SK-N-SH (cell line): ENCODE results near the gene TGM2. TPM values are rescaled to one million over a fixed set of nuclear protein-coding genes. Genes with fewer than 3 reads are reported as not detected.

Source experiments
- CTCF ChIA-PET: fragments of 300-600, 350-600 bp; formaldehyde crosslinking; extraction: SDS; loops from one replicate; lab custom pipeline; 2021; lab: Yijun Ruan, JAX
- POLR2A ChIA-PET: fragments of 350-600 bp; sonication (Branson Sonifier 250); formaldehyde crosslinking; extraction: SDS; loops from one replicate; lab custom pipeline; 2020; ENCODE audit warnings: antibody characterized with exemption, inconsistent platforms; lab: Yijun Ruan, JAX
- DNase-seq: peaks from one replicate; pipeline ENCODE4 v3.0.0; 2012
- H2AFZ ChIP-seq: fragments of 200-600 bp; sonication (generic); 2 replicates; pipeline ENCODE4 v1.8.1; 2016; ENCODE audit warnings: antibody characterized with exemption, mild to moderate bottlenecking, low read depth
- H3F3A ChIP-seq: fragments of 200-600 bp; sonication (generic); replicated peaks from 2 replicates; pipeline ENCODE3; 2016; ENCODE audit warnings: antibody characterized with exemption, mild to moderate bottlenecking; ENCODE audit not compliant: insufficient read depth
- H3K27ac ChIP-seq, 2 experiments: fragments of 200-500 bp in 1 of 2; fragments of 200-600 bp in 1 of 2; sonication (Bioruptor generic) in 1 of 2; sonication (generic), shearing (Covaris generic) in 1 of 2; 2 replicates each; pipeline versions ENCODE4 v1.5.1 to v1.6.1; 2014 to 2016; ENCODE audit warnings: low read depth in 2 of 2, inconsistent platforms in 1 of 2, low read length in 1 of 2, mild to moderate bottlenecking in 1 of 2, mixed read lengths in 1 of 2
- H3K27me3 ChIP-seq: fragments of 200-600 bp; sonication (generic), shearing (Covaris generic); 2 replicates; pipeline ENCODE4 v1.6.1; 2016; ENCODE audit warnings: mixed run types; ENCODE audit not compliant: insufficient read depth
- H3K36me3 ChIP-seq, 2 experiments: fragments of 200-500 bp in 1 of 2; fragments of 200-600 bp in 1 of 2; sonication (Bioruptor generic) in 1 of 2; sonication (generic) in 1 of 2; replicated peaks in 1 of 2; 2 replicates each; pipeline versions ENCODE3 to v1.5.1; 2014 to 2016; ENCODE audit warnings: low read length in 1 of 2, mild to moderate bottlenecking in 1 of 2; ENCODE audit not compliant: insufficient read depth in 2 of 2, control insufficient read depth in 1 of 2
- H3K4me1 ChIP-seq, 2 experiments: fragments of 200-500 bp in 1 of 2; fragments of 200-600 bp in 1 of 2; sonication (Bioruptor generic) in 1 of 2; sonication (generic), shearing (Covaris generic) in 1 of 2; 2 replicates each; pipeline versions ENCODE4 v1.5.1 to v1.6.1; 2014 to 2016; ENCODE audit warnings: low read depth in 1 of 2, low read length in 1 of 2, mixed run types in 1 of 2; ENCODE audit not compliant: insufficient read depth in 2 of 2, control insufficient read depth in 1 of 2
- H3K4me2 ChIP-seq: fragments of 200-600 bp; sonication (generic), shearing (Covaris generic); 2 replicates; pipeline ENCODE4 v1.6.1; 2017; ENCODE audit warnings: mixed run types
- H3K4me3 ChIP-seq, 2 experiments: fragments of 200-500 bp in 1 of 2; fragments of 200-600 bp in 1 of 2; sonication (Bioruptor generic) in 1 of 2; sonication (generic), shearing (Covaris generic) in 1 of 2; 2 replicates each; pipeline versions ENCODE4 v1.5.1 to v1.8.1; 2014 to 2016; ENCODE audit warnings: low read depth in 2 of 2, inconsistent platforms in 1 of 2, low read length in 1 of 2, mild to moderate bottlenecking in 1 of 2, mixed read lengths in 1 of 2, moderate library complexity in 1 of 2
- H3K79me2 ChIP-seq: fragments of 200-600 bp; sonication (generic); 2 replicates; pipeline ENCODE4 v1.8.1; 2017; ENCODE audit warnings: mild to moderate bottlenecking; ENCODE audit not compliant: insufficient read depth
- H3K9ac ChIP-seq: fragments of 200-600 bp; sonication (generic); 2 replicates; pipeline ENCODE4 v1.6.1; 2017; ENCODE audit warnings: mixed run types
- H3K9me2 ChIP-seq: fragments of 200-600 bp; sonication (generic); 2 replicates; pipeline ENCODE4 v1.6.1; 2017; ENCODE audit warnings: mixed run types
- H3K9me3 ChIP-seq: fragments of 200-600 bp; sonication (generic); 2 replicates; pipeline ENCODE4 v1.6.1; 2017; ENCODE audit warnings: mixed run types, mild to moderate bottlenecking, moderate library complexity
- H4K20me1 ChIP-seq: fragments of 200-600 bp; sonication (generic); 2 replicates; pipeline ENCODE4 v1.6.1; 2017; ENCODE audit warnings: mild to moderate bottlenecking, mixed run types; ENCODE audit not compliant: insufficient read depth
- EZH2phosphoT487 ChIP-seq: fragments of 200-600 bp; sonication (generic); IDR thresholded peaks from 2 replicates; pipeline ENCODE4 v1.6.1; 2017; ENCODE audit warnings: low read depth, mixed run types, mild to moderate bottlenecking, antibody characterized with exemption, moderate library complexity, borderline replicate concordance
- IRF3 ChIP-seq: fragments of 150-350 bp; IDR thresholded peaks from 2 replicates; pipeline ENCODE4 v1.6.1; 2016; ENCODE audit warnings: mild to moderate bottlenecking, low read depth, low read length
- JUND ChIP-seq: IDR thresholded peaks from 2 replicates; pipeline ENCODE4 v1.4.0; 2012
- MXI1 ChIP-seq: IDR thresholded peaks from 2 replicates; pipeline ENCODE4 v1.6.1; 2012; ENCODE audit warnings: mild to moderate bottlenecking, low read depth, low read length, improper control_type of control experiment
- RAD21 ChIP-seq: IDR thresholded peaks from 2 replicates; pipeline ENCODE4 v1.6.1; 2012; ENCODE audit warnings: mild to moderate bottlenecking, low read length
- RCOR1 ChIP-seq: fragments of 150-350 bp; IDR thresholded peaks from 2 replicates; pipeline ENCODE4 v1.6.1; 2017; ENCODE audit warnings: antibody characterized with exemption, low read length
- REST ChIP-seq: IDR thresholded peaks from 2 replicates; pipeline ENCODE4 v1.6.1; 2012; ENCODE audit warnings: mild to moderate bottlenecking, low read depth, low read length, moderate library complexity
- RXRA ChIP-seq: IDR thresholded peaks from 2 replicates; pipeline ENCODE4 v1.4.0; 2012; ENCODE audit warnings: low read depth, mild to moderate bottlenecking, borderline replicate concordance
- TAF1 ChIP-seq: IDR thresholded peaks from 2 replicates; pipeline ENCODE4 v1.6.1; 2012; ENCODE audit warnings: low read depth, mild to moderate bottlenecking, low read length, moderate library complexity, borderline replicate concordance
- USF1 ChIP-seq: IDR thresholded peaks from 2 replicates; pipeline ENCODE4 v1.4.0; 2012; ENCODE audit warnings: low read depth, borderline replicate concordance
- WGBS: methylation state at CpG from one replicate; pipeline ENCODE4 v1.1.6; 2017; ENCODE audit warnings: low lambda C conversion rate; 5-methylcytosine and 5-hydroxymethylcytosine counted together
- polyA plus RNA-seq, 3 experiments: library from polyadenylated mRNA; depleted of rRNA; stranded (reverse); fragments of >200 nt; gene quantifications; 2 replicates each; pipeline ENCODE4 v1.2.3, GENCODE V29; 2012
- TF ChIP-seq, protein P1 (sequence below): fragments of 200-600 bp; sonication (generic); IDR thresholded peaks from 2 replicates; pipeline ENCODE4 v1.6.1; 2017; ENCODE audit warnings: antibody characterized with exemption, mild to moderate bottlenecking, moderate library complexity

The TGM2 gene
- polyA plus RNA-seq, 1 of the 3 experiments (the other 2 are of a cell fraction) = 676 TPM

GRCh38 chr20:38120625-38120988 lies 44.5 kb downstream of the TGM2 start (continued):
- TF ChIP-seq IRF3 = no peak

- Histone ChIP-seq H2AFZ (no peak overlapping the region), H3F3A (peaks cover 56% of the 10 kb centered on the region), H3K4me2 (no peak overlapping the region), H3K36me3 (no peaks in the 10 kb centered on the region), H3K4me3 (no peak overlapping the region), H3K9ac (no peak overlapping the region), H4K20me1 (no peaks in the 10 kb centered on the region), H3K4me1 (peaks cover 7 to 8% of the 10 kb centered on the region in 2 experiments; a peak in 3 of 4 replicates), H3K79me2 (no peaks in the 10 kb centered on the region), H3K27ac (peak overlapping the region in 1 of 2 experiments; percentile 89; a peak in 2 of 4 replicates), H3K9me3 (no peaks in the 10 kb centered on the region), H3K9me2 (no peaks in the 10 kb centered on the region), H3K27me3 (no peaks in the 10 kb centered on the region)
- CTCF ChIA-PET = interaction anchor here (0.6 to 1.4 kb wide), 3 partner anchors 8 to 620 kb away, joined by 3 to 4 read pairs (median 3); no protein-coding TSS in a partner anchor
- 88% methylated on average over 6 of the region's 6 CpGs for WGBS
- POLR2A ChIA-PET = no interaction called here
- no peak for DNase-seq
- no peak for TF ChIP-seq JUND
- TF ChIP-seq RCOR1 = no peak
- no peak for TF ChIP-seq RXRA
- no peak for TF ChIP-seq REST
Observed at GRCh38 chr20:38119446-38119845, 45.6 kb downstream of the TGM2 start.

- no peak for DNase-seq
- Histone ChIP-seq H3K79me2 (no peaks in the 10 kb centered on the region), H2AFZ (no peak overlapping the region), H3K27ac (peak overlapping the region; percentile 20 to 89; a peak in 3 of 4 replicates), H3F3A (peaks cover 54% of the 10 kb centered on the region), H3K9me2 (no peaks in the 10 kb centered on the region), H3K4me2 (no peak overlapping the region), H3K4me3 (no peak overlapping the region), H3K9ac (no peak overlapping the region; the same call in 1 of the 2 replicates), H3K9me3 (no peaks in the 10 kb centered on the region), H4K20me1 (no peaks in the 10 kb centered on the region), H3K4me1 (peaks cover 10 to 13% of the 10 kb centered on the region in 2 experiments), H3K27me3 (no peaks in the 10 kb centered on the region), H3K36me3 (no peaks in the 10 kb centered on the region)
- 7% methylated on average over 3 of the region's 3 CpGs for WGBS
- CTCF ChIA-PET = no interaction called here
- POLR2A ChIA-PET = no interaction called here
- TF ChIP-seq TAF1 (no peak), USF1 (no peak), JUND (peak; percentile 99), REST (0 out of 2 replicates have a peak, but pooled peaks have one; percentile 55), EZH2phosphoT487 (no peak), MXI1 (no peak), RAD21 (no peak)
- TF ChIP-seq, protein P1, sequence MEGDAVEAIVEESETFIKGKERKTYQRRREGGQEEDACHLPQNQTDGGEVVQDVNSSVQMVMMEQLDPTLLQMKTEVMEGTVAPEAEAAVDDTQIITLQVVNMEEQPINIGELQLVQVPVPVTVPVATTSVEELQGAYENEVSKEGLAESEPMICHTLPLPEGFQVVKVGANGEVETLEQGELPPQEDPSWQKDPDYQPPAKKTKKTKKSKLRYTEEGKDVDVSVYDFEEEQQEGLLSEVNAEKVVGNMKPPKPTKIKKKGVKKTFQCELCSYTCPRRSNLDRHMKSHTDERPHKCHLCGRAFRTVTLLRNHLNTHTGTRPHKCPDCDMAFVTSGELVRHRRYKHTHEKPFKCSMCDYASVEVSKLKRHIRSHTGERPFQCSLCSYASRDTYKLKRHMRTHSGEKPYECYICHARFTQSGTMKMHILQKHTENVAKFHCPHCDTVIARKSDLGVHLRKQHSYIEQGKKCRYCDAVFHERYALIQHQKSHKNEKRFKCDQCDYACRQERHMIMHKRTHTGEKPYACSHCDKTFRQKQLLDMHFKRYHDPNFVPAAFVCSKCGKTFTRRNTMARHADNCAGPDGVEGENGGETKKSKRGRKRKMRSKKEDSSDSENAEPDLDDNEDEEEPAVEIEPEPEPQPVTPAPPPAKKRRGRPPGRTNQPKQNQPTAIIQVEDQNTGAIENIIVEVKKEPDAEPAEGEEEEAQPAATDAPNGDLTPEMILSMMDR = no peak
Observed at GRCh38 chr20:38117635-38118034, 47.4 kb downstream of the TGM2 start.
